NCI-H524 (cell line): ENCODE measurements around the gene MBD5.

Experiments
- DNase-seq, 2 experiments: peaks; one replicate each; lab custom pipeline; 2025; lab: John Stamatoyannopoulos, UW

Gene MBD5

DNA sequence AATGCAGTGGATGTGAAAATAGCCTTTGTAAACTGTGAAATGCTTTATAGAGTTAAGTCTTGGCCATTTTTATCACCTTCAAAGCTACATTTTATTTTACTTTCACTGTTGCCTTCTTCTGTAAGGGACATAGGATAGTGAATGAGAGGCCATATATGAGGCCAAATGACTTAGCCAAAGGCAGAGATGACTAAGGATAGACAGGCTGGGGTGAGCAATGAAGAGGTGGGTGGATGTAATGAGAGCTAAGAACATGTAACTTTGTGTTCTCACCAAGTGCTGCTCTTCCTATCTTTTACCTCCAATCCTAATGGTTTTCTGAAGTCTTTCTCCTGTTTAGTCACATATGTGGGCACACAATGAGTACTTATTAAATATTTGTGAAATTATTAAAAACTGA lies 101.9 kb downstream of the MBD5 start:
- no peak for DNase-seq

DNA sequence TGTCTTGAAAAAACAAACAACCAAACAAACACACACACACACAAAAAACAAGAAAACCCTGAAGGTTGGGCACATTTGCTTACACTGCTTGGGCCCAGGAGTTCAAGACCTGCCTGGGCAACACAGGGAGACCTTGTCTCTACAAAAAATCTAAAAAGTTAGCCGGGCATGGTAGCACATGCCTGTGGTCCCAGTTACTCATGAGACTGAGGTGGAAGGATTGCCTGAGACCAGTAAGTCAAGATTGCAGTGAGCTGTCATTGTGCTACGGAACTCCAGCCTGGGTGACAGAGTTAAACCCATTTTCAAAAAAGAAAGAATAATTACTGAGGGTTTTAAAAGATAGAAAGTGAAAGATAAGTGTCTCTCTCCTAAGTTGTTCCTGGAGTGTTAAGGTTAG lies 103.4 kb downstream of the MBD5 start:
- DNase-seq = no peak

DNA sequence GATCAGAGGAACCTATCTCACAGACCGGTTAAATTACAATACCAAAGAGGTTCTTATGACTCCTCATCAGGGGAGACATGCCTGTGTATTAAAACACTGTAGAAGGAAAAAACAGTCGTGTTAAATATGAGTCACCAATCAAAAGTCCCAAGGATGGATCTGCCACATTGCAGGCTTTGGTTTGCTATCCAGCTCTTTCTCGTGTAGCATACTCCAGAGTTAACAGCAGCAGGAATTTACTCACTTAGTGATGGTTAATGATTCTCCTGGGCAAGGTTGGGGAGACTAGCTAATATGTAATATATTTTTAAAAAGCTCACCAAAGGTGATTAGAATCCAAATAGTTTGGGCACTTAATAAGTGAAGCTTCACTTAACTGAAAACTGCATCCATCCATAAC lies 109.7 kb downstream of the MBD5 start:
- DNase-seq = no peak

DNA sequence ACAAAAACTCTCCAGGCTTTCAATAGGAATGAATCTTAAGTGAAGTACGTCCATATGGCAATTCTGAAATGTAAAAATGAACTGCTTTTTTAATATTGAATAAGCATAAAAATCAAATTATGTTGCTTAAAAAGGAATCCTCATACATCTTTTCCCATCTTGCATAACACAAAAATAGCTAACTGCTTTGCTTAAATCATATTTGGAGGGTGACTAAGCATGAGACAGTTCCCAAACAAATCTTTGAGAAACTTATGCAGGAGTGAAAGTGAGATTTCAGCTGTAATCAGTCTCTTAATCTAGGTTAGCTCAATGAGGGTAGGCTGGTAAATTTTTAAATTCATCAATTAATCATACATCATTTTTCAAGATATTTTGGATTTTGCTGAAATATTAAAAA lies 111.5 kb downstream of the MBD5 start:
- no peak for DNase-seq

DNA sequence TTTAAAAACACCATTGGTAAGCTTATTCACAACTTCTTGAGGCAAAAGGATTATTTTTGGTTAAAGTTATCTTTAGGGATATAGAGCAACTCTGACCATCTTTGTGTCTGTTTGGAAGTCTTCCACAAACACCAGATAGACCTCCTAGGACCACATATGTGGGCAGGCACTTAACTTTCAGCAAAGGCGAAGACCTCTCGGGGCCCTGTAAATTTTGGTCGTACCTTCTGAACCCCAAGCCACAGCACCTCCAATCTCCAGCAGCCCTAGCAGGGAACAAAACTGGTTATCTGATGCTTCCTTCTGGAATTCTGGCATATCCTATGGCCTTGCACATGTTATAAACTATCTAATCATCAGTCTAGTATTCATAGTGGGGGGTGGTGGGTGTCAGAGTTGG lies 114.8 kb downstream of the MBD5 start:
- DNase-seq = no peak

DNA sequence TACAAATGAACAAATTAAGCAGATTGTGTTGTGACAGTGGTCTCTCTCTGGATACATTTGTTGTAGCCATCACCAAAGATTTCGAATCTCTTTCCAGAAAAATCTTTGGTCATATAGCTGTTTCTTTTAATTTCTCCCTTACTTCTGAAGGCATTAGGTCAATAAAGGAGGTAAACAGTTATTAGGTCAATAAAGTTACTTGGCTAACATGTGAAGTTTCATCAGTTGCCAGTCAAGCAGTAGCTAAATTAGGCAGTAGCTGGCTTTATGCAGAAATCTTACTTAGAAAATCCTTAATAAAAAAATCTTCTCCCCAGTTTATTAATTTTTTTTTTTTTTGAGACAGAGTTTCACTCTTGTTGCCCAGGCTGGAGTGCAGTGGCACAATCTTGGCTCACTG lies 115.5 kb downstream of the MBD5 start:
- DNase-seq = no peak

DNA sequence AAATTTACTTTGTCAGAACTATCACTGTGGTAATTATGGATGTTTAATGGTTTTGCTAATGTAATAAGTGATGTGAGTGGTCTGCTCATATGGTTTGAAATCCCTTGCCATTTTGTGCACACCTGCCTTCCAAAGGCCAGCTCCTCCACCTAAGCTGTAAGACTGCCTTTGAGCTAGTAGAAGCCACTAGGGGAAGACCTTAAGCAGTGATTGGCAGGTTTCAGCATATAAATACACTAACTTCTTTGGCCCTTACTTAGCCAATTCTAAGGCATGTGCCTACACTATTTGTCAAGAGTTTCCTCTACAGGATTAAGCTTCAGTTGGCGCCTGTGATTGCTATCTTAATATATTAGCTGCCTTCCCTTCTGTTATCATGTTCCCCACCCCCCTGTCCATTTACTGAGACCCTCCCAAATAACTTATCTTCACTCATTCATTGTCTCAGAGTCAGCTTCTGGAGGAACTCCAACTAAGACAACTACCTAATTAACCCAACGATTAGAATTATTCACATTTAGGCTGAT lies 141.1 kb downstream of the MBD5 start:
- no peak for DNase-seq

DNA sequence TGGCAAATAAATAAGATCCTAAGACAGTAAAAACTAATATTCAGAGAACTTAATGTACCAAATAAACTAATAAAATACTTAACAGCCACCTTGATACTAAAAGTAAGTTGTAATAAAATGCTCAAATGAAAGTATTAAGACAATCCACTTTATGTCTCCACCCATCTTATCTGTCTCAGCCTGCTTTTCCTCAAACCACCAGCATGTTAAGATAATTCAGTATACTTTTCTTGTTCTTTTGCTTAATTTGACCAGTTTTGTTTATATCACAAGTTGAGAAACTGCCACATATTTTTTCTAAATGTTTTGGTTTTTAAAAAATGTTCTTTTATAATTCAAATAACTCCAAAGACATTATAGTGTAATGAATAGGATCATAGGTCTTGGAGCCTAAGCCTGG lies 142.0 kb downstream of the MBD5 start:
- DNase-seq = no peak

DNA sequence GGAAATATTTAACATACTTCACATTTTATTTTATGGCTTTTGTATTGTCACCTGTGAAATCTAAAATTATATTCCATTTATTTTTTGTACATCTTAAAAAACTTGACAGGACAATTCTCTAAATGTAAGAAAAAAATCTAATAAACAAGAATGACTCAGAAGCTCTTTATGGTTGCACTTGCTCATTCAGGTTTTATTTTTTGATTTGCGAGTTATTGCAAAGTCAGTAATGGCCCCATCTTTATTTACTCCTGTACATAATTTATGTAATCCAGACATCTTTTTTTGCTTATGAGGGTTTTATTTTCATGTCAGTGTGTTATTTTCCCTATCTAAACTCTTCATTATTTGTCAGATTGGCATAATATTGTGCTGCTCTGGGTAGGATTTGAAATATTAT lies 145.1 kb downstream of the MBD5 start:
- no peak for DNase-seq

DNA sequence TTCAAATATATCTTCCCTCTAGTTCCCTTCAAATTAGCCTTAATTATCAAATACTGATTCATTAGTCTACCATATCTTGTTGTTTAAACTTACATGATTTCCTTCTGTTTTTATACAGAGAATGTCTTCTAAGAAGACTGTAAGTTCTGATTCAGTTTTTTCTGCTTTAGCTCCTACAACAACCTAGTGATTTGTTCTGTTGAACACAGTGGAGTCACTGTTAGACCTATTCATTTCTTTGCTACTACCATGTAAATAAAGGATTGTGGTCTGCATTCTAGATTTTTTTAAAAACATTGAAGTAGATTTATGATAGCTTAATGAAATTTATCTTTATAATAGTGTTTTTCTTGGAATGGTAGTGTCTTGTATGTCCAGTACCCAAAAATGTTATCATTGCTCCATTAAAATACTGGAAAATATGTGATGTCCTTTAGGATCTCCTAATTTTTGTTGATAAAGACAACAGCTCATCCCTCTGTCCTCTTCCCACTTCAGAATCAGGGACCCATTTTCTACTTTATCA lies 146.4 kb downstream of the MBD5 start:
- DNase-seq = no peak

DNA sequence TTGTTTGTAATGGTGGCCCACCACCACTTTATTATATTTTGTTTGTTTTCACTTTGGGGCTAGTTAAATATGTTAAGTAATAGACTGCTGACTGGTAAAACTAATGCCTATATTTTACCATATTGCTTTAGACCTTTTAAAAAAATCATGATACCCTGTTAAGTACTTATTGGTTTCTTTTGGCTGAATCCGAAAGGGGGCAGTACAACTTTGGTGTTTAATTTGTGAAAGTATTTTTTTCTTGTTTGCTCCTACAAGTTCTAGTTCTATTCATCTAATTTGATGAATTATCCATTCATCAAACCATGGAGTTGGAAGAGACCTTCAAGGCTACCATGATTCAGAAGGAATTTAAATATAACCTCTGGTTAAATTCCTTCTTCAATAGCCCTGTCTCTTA lies 147.0 kb downstream of the MBD5 start:
- no peak for DNase-seq

DNA sequence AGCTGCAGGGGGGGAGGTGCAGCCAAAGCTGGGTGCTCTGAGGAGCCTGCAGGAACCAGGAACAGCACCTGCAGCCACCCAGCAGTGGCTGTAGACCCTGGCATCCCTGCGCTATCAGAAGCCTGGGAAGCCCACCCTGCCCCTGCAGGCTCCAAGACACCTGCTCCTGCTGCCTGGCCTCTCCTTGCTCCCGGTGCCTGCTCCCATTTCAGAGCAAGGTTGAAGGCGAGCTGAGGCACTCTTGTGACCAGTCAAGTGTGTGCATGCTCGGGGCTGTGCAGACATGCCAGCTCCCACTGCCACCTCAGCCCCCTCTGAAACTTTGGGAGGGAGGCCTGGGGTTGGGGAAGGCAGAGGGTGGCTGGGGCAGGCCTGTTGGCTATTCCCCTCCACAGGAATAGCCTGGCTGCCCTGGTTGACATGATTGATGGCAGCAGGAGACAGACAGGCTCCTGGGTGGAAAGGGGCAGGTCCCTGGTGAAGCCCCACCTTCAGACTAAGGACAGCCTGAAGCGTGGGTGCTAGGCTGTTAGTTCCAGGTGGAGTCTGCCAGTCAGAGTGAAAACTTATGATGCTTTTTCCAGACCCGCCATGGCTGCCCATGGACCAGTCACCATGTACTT lies 151.4 kb downstream of the MBD5 start:
- no peak for DNase-seq

DNA sequence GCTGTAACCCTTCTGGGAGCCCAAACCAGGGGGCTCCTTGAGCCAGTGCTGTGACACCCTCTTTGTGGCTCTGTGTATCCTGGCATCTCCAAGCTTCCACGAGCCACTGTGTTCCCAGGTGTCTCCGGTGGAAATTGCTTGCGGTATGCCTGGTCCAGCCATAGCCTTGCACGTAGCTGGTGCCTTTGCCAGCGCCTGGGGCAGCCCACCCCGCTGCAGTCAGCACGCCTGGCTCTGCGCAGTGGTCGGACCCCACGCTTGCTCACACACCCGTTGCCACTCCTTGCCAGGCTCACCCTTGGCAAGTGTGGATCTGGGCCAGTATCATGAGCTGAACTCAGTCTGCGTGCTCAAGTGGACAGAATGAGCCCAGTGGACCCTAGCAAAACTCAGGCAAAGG lies 152.3 kb downstream of the MBD5 start:
- no peak for DNase-seq

DNA sequence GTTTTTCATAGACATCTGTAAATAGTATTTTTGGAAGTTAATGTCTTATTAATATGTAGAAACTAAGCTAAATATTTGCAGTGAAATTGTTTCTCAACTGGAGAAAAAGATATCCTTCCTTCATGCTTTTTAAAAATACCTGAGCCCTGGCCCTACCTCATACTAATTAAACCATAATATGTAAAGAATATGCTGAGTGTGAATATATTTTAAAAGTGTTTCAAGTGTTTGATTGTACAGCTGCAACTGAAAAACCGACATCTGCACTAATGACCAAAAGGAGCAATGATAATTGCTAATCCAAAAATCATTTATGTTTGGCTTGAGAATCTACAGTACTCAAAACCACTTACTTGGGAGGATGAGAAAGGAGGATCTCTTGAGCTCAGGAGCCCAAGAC lies 156.7 kb downstream of the MBD5 start:
- peak in 1 of 2 experiments; percentile 9 for DNase-seq

DNA sequence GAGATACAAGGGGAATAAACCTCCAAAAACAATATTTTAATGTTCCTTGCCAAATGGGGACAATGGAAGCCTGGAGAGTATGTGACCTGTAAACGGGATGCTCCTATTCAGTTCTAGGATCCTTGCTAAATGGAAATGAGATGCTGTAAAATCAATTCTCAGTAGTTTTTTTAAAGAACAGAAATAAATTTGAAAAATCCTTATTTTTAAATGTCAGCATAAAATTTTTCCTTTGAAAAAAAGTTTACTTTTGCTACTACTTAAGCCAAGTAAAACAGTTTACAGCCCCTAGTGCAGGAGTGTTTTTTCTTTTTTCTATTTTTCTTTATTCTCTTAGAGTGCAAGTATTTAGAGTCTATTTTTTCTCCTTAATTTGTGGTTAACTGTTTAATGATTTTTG lies 158.8 kb downstream of the MBD5 start:
- DNase-seq = no peak

DNA sequence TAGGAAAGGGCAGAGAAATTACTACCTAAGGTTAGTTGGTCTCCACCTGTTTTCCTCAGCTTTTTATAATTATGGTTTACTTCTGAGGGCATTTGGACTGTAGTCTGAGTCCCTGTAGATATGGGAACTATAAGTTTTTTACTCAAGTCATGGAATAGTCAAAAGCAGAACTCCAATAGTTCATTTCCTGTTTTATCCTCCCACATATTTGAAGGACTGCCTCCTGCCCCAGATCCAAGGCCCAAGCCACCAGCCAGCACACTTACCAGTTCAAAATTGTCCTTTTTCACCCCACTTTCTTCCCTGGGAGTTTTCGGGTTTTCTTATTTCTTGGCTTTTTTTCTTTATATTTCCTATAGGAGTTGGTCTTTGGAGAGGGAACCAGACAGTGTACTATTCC lies 164.1 kb downstream of the MBD5 start:
- no peak for DNase-seq

DNA sequence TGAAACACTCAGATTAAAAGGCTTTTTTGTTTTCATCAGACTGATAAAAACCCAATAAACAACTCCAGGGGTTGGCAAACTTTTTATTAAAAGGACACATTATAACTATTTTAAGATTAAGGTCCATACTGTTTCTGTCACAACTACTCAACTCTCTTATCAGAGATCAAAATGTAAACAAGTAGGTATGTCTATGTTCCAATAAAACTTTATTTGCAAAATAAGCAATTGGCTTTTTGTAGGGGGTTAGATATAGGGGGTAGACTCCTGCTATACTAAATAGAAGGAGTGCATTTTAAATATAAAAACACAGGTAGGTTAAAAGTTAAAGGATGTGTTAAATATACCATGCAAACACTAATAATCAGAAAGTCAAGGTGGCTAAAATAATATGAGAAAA lies 174.0 kb downstream of the MBD5 start:
- DNase-seq = no peak

DNA sequence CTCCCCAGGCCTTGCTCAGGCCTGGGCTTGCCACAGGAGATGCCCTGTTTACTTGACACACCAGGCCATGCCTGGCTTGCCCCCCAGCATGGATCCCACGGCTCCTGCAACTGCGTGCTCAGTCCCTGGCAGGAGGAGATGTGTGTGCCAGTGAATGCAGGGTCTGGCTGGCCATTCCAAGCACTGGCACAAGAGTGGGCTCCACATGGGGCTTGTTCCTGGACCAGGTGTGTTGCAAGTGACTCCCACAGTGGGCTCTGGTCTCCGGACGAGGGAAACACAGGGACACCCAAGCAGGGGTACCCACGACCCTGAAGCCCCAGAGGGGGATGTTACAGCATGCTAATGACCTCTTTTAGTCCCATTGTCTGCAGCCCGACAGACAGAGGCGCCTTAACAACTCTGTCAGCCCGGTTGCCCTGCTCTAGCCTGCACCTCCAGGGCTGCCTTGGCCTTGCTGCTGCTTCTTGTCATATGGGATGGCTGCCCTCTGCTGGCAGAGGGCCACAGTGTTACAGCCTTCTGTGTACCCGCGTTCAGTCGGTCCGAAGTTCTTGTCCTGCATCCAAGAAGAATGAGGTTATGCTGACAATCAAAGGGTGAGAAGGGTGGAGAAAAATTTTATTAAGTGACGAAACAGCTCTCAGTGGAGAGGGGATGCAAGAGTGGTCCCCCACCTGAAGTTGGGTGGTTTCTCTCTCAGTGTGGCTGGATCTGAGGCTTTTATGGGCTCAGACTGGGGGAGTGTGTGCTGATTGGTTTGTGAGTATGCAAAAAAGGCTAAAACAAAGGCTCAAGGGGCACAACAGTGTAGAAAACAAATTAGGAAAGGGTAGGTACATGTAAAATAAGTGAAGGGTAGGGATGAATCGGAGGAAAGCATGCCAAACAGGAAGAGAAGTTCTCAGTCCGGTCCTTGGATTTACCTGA lies 180.4 kb downstream of the MBD5 start:
- peak; percentile 27 to 76 for DNase-seq

DNA sequence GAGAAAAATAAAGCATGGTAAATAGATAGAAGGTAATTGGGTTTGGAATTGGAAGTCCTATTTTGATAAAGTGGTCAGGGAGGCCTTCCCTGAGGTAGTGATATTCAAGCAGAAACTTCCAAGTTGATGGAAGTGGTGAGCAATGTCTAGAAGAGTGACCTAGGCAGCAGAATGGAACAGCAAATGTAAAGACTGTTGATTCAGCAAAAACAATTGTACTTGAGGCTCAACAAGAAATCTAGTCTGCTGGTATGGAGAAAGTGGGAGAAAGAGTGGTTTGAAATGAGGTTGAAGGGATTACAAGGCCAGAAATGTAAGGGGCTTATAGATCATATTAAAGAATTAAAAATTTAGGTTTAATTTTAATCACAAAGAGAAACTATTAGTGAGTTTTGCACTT lies 181.3 kb downstream of the MBD5 start:
- DNase-seq = no peak

DNA sequence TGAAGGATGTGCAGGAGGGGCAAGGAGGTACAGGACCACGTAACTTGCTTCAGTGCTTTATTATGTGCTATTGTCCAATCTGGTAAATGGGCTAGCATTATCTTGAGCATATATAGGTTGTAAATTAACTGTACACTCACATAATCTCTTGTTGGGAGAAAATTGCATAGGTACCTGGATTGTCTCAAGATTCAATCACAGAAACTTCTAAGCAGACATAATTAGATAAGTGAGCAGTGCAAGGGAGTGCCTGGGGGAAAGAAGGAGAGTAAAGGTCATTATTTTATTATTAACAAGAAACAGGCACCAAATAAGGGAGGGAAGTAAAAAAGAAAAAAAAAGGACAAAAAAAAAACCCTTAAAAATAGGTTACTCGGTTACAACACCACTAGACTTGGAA lies 186.2 kb downstream of the MBD5 start:
- DNase-seq = no peak

DNA sequence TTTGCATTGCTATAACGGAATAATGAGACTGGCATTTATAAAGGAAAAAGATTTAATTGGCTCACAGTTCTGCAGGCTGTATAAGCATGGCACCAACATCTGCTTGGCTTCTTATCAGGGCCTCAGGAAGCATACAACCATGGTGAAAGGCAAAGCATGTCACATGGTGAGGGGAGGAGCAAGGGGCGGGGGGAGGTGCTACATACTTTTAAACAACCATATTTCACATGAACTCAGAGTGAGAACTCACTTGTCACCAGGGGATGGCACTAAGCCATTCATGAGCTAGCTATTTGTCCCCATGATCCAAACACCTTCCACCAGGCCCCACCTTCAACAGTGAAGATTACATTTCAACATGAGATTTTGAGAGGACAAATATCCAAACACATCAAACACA lies 188.7 kb downstream of the MBD5 start:
- peak; percentile 1 to 24 for DNase-seq

DNA sequence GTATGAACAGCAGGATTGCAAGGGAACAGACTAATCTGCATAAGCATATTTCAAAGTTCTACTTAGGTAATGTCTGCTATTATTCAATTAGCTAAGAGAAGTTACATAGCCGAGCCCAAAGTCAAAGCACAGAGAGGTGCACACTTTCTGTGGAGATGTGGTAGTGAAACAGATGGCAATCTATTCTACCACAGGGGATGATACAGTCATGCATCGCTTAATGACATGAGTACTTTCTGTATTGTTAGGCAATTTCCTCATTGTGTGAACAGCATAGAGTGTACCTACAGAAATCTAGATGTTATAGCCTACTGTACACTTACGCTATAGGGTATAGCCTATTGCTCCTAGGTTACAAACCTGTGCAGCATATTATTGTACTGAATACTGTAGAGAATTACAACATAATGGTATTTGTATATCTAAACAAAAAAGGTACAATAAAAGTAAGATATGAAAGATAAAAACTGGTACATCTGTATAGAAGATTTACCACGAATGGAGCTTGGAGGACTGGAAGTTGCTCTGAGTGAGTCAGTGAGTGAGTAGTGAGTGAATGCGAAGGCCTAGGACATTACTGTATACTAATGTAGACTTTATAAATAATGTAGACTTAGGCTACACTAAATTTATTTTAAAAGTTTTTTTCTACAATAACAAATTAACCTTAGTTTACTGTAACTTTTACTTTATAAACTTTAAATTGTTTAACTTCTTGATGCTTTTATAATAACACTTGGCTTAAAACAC lies 197.6 kb downstream of the MBD5 start:
- DNase-seq = no peak
